GM12892 (cell line): Measurements from ENCODE around the gene ULK1.

Experiments used
- POLR2A ChIP-seq: IDR thresholded peaks from 2 replicates; pipeline ENCODE4 v1.6.1; 2011; ENCODE audit warnings: low read depth, low read length, control low read depth
- POLR2AphosphoS5 ChIP-seq: IDR thresholded peaks from 2 replicates; pipeline ENCODE4 v1.6.1; 2011; ENCODE audit warnings: low read depth, low read length, control low read depth
- TAF1 ChIP-seq: IDR thresholded peaks from 2 replicates; pipeline ENCODE4 v1.6.1; 2011; ENCODE audit warnings: low read depth, mild to moderate bottlenecking, control low read depth, low read length, borderline replicate concordance

GRCh38 chr12:131849700-131850553 lies 44.5 kb upstream of the ULK1 start:
- TF ChIP-seq POLR2A (no peak), POLR2AphosphoS5 (no peak), TAF1 (no peak)
